HG02970 (cell line): ENCODE data around the gene GLI3.

Source experiments
- ATAC-seq: cut with Tn5 transposase; IDR thresholded peaks from one replicate; pipeline ENCODE4 v1.9.1; 2021; ENCODE audit warnings: mild to moderate bottlenecking, moderate library complexity, moderate number of reproducible peaks; ENCODE audit not compliant: unreplicated experiment, low FRiP score

The GLI3 gene

GRCh38 chr7:42017349-42017986, 219.5 kb downstream of the GLI3 start:
- ATAC-seq: no peak

DNA sequence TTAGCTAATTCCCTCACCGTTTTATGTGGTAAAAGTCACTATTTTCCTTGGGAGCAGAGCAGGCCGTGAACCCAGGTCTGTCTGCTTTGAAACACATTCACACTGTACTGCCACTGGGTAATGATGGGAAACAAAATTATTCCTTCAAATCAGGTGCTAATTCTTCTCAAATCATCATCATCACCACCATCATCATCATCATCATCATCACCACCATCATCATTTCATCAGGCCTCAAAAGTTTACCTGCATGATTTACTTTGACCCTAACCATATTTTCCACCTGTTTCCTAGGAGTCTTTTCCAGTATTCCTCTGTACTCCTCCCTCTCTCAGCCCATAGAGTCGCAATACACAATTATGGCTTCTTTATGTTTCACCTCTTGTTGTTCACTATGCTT, 220.5 kb downstream of the GLI3 start:
- no peak for ATAC-seq

- ATAC-seq: no peak
Observed at GRCh38 chr7:42014625-42015618, 222.1 kb downstream of the GLI3 start.

GRCh38 chr7:42012786-42013360, 224.1 kb downstream of the GLI3 start:
- ATAC-seq: no peak

GRCh38 chr7:42012313-42012712, 224.7 kb downstream of the GLI3 start:
- ATAC-seq: no peak

GRCh38 chr7:42011846-42012245, 225.2 kb downstream of the GLI3 start:
- no peak for ATAC-seq

GRCh38 chr7:42010751-42011150, 226.3 kb downstream of the GLI3 start:
- no peak for ATAC-seq

GRCh38 chr7:42006801-42007513, 230.1 kb downstream of the GLI3 start:
- ATAC-seq: no peak

GRCh38 chr7:42002654-42003053, 234.4 kb downstream of the GLI3 start:
- ATAC-seq: no peak

DNA sequence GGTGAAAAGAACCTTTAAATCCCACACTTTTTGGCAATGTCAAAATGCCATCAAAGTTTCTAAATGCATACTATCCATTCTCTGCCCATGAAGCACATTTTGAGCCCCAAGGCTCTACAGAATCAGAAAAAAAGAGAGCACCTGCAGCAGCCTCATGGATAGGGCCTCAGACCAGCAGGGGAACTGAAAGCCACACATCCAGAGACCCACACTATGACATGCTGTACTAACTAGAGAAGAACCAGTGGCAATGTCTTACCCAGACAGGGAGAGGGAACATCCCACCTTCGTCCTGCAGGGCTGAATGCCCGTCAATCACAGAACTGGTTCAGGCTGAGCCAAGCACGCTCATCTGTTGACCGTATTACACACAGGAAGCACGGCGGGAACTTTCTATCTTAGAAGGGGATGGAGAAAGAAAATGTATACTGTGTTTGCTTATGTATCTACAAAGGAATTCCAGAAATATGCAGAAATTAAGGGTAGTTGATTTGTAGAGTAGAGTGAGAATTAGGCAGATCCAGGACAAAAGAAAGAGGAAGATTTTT, 237.2 kb downstream of the GLI3 start:
- no peak for ATAC-seq

- no peak for ATAC-seq
Observed at GRCh38 chr7:41998041-41998440, 239.0 kb downstream of the GLI3 start.

- no peak for ATAC-seq
Observed at GRCh38 chr7:41997151-41997550, 239.9 kb downstream of the GLI3 start.

DNA sequence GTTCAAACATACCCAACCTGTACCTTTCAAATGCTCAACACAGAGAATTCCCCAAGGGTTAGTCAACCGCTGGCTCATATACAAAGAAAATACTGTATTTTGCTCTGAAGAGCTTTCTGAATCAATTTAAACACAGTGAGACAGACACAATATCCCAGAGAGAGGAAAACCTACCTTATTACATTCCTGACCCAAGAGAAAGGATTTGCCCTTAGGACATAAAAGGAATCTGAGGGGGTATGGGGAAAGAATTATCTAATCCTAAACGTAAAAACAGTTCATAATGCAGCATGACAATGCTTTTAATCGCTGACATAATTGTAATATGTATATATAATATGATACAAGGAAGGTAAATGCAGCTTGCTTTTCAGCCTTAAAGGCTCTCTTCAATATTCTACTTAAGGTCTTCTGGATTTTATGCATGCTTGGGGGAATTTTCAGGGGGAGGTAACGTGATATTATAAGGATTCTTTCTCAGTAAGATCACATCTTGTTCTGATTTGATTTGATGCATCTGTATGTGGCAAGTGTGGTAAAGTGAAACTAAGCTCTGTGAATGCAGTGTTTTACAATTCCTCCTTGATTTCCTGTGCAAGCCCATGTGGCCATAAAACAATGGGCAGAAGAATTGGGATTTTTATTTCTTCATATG, 240.5 kb downstream of the GLI3 start:
- ATAC-seq: no peak

- no peak for ATAC-seq
Observed at GRCh38 chr7:41995632-41996271, 241.3 kb downstream of the GLI3 start.

DNA sequence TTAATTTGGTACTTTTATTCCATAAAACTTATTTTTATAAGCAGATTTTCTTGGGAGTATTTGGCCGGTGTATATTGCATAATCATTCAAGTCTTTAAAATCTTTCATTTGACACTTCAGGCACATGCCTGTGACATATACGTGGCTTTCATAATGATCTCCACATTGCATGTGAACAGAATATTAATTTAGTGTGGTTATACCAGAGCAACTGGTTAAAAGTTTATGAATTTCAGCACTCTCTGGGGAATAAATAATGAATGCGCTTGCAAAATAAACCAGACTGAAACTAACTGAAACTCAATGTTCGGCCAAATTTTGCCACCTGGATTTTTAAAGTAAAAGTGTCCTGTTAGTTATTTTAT, 242.3 kb downstream of the GLI3 start:
- no peak for ATAC-seq

DNA sequence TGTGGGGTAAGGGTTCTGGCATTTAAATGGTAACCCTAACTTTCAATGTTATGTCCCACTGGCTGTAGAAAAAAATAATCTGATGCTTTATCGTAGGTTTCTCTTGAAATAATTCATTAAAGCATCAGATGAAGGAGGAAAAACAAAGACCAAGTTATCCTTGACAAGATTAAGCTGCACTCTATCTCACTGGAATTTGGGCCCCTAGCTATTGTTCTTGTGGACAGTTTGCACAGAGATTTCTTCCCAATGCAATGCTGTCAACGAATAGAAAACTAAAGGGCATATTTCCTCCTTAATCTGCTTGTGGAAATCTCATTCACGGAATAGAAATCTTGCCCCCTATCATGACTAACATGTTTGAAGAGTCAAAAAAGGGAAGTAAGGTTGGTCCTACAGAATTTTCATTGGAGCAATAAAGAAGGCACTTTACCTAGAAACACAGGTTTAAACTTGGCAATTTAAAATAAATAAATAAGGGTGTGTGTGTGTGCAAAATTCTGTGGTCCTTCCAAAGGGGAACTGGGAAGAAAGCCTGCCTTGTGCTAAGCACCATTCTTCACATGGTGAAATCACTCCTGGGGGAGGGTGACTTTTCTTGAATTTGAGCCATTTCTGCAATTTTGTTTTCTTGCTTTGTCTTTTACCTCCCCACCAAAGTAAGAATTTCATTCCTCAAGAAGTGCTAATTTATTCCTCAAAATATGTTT, 242.8 kb downstream of the GLI3 start:
- ATAC-seq: no peak

DNA sequence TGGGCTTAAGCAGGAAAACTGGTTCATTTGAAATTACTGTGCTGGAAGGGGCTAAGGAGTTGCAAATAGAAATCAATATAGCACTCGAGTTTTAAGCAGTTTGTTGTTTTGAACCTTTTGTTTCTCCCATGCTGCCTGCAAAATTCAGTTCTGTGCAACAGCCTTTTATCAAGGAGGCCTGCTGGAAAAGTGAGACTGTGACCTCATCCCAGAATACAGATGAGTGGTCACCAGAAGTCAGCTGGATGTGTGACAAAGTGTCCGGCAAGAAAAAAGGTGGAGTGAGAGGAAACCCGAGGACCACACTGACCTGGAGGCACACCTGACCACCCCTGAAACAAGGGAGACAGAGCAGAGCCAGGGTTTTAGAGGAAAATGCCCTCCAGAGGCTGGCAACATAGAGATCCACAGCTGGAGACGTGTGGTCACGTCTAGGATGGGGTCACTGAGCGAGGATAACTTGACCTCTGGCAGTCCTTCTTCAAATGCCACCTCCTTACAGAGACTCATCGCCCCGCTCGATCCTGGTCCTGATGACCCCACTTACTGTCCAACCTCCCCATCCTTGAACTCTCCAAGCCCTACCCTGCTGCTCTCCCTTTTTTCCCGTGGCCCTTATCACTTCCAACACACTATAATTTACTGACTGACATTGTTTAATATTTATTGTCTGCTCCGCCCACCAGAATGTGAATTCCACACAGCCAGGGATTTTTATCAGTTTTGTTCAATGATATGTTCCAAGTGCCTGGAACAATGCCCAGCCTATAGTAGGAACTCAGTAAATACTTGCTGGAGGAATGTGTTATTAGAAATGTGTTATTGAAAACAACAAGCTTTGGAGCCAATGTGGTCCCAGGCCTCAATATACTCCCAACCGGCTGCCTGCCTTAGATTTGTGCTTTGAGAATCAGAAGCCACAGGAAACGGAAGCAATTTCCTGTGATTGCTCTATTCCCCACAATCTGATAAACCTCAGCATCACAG, 243.8 kb downstream of the GLI3 start:
- ATAC-seq: no peak

DNA sequence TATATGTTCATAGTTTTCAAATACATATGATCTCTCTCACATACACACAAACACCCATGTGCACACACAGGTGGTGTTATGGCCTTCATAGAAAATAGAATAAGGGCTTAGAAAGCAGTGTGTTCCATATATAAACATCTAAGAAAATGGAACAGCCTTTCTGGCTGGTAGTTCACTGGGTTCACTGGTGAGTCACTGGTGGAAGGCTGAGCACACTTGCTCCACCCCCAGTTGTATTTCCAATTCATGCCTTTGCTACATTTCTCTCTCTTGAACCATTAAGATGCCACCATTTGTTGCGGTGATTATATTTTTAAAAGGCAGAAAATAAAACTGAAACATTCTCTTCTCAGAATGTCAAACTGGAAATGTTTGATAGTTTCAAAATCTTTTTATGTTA, 252.1 kb downstream of the GLI3 start:
- ATAC-seq: no peak
